HG03097 (cell line): Measurements from ENCODE around the gene HOXC12.

Source experiments
- ATAC-seq: cut with Tn5 transposase; IDR thresholded peaks from one replicate; pipeline ENCODE4 v1.9.1; 2021; ENCODE audit not compliant: unreplicated experiment, low FRiP score

HOXC12 gene

DNA sequence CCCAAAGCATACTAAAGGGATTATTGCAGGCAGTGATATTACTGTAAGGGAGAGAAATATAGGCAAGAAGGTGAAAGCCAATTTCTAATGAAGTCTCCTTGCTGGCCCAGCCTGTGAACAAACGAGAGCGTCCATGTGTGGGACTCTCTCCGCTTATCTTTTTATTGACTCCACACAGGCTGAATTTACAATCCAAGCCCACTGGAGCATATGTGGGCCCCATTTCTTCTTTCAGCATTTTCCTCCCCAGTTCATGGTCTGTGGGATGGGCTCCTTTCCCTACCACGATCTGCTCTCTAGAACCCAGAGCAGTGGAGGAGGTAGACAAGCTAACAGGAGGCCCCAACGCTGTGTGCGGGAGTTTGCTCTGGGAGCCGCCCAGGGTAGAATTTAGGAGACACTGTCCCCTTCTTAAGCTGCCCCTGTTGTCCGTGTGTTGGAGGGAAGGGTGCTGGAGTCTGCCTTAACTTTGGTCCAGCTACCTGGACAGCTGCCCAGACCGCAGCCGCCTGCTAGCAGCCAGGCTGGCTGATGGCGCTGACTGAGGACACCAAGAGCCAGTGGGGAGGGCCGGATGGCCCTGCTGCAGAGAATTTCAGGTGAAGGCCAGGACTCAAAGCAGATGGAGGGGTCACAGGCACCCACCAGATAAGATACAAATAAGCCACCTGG, 15.0 kb downstream of the HOXC12 start:
- no peak for ATAC-seq

DNA sequence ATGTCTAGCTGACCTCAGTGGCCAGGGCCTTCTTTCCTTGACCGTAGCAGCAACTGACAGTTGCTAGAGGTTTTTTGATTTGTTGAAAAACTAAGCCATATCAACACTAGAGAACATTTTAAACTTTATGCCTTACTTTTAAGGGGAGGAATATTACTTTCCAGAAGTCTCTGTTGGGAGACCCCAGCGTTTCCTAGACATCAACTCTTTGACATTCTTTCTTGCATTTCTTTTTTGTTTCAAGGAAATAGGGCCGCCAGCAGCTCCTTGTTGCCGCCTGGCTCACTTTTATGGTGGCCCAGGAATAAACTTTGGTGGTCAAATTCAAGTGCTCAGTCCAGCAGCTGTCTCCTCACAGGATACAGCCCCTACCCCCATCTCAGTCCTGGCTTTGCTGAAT, 15.7 kb downstream of the HOXC12 start:
- no peak for ATAC-seq

DNA sequence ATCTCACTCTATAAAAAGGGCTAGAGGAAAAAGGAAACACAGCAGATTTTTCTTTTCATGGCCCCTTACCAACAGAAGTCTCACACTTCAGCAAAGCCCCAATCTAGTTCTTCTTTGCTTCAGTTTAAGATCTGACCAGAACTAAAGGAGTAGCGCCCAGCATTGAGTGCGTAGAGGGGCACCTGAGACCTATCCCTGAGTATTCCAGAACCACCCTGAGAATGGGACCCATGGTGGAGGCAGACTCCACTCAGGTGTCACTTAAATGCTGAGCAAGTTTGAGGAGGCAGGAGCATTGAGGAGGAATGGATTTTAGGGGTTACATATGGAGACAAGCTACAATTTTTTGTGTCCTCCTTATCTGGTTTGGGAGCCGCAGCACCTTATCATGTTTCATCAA, 16.4 kb downstream of the HOXC12 start:
- ATAC-seq = no peak

DNA sequence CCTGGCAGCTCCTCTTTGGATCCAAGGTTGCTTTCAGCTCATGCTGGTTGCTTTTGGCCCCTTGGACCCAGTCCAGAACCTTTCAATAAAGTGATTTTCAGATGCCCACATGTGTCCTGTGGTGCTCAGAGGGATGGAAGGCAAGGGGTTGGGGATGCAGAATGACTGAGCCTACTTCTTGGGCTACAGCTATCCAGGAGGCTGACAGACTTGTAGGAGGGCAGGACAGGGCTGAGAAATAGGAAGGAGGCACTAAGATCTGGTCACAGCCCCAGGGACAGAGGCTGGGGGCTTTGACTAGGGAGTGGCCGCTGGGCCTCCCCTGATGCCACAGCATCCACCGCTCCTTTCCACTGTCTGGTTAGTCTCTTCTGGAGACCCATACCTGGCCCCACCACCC, 17.0 kb downstream of the HOXC12 start:
- ATAC-seq = no peak

DNA sequence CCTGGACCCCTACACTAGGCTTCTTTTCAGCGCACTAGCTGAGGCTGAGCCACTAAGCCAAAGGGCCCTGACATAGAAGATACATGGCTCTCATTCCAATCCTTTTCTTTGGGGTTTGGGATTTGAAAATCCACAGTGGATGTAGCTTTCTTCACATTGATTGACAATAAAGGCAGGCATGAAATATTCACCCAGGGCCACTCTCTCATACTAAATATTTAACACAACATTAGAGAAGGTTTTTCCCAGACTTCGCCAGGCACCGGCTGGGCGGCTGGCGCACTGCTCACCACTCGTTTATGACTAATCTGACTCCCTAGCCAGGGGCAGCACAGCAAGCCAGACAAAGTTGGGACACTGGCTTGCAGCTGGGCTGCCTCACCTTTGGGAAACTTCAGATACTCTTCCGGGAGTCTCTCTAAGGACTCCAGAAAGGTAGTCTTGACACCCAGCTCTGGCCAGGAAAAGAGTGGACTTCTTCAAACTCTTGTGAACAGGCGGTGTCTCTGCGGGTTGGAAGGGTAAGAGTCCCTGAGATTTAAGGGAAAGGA, 17.5 kb downstream of the HOXC12 start:
- no peak for ATAC-seq

DNA sequence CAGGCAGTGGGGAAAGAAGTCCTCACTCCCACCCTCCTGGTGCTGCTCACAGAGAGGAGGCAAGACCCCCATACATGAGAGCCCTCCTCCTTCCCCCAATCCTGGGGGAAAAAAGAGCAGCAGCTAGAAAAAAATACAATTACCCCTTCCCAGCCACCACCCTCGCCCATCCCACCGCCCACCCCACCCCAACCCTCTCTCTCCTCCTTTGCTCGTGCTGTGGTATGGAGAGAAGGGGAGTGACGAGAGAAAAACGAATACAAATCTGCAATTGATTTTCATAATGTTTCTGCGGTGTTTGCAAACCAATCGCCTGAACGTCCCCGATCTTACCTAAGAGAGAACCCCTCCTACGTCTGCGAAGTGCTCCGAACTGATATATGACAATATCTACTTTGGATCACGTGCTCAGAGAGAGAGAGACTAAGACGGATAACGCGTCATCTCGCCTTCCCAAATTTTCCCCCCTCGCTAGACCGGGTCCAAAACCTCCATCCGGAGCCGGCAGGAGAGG, 18.1 kb downstream of the HOXC12 start, which contains the start of gene HOXC11:
Gene HOXC11, plus strand, starts transcription at position 405 of the 514 bp plus-strand sequence. CDS start 116 bp downstream, outside the sequence.
- ATAC-seq = no peak

DNA sequence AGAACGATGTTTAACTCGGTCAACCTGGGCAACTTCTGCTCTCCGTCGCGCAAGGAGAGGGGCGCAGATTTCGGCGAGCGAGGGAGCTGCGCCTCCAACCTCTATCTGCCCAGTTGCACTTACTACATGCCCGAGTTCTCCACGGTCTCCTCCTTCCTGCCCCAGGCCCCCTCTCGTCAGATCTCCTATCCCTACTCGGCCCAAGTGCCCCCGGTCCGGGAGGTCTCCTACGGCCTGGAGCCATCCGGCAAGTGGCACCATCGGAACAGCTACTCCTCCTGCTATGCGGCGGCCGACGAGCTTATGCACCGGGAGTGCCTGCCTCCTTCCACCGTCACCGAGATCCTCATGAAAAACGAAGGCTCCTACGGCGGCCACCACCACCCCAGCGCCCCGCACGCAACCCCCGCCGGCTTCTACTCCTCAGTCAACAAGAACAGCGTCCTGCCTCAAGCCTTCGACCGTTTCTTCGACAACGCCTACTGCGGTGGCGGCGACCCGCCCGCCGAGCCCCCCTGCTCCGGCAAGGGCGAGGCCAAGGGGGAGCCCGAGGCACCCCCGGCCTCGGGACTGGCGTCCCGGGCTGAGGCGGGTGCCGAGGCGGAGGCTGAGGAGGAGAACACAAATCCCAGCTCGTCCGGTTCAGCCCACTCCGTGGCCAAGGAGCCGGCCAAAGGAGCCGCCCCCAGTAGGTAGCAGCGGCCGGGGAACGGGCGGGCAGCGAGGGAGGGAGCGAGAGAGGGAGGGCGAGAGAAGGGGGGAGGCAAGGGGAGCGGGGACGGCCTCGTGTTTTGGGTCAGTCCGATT, 18.7 kb downstream of the HOXC12 start:
- ATAC-seq = no peak

DNA sequence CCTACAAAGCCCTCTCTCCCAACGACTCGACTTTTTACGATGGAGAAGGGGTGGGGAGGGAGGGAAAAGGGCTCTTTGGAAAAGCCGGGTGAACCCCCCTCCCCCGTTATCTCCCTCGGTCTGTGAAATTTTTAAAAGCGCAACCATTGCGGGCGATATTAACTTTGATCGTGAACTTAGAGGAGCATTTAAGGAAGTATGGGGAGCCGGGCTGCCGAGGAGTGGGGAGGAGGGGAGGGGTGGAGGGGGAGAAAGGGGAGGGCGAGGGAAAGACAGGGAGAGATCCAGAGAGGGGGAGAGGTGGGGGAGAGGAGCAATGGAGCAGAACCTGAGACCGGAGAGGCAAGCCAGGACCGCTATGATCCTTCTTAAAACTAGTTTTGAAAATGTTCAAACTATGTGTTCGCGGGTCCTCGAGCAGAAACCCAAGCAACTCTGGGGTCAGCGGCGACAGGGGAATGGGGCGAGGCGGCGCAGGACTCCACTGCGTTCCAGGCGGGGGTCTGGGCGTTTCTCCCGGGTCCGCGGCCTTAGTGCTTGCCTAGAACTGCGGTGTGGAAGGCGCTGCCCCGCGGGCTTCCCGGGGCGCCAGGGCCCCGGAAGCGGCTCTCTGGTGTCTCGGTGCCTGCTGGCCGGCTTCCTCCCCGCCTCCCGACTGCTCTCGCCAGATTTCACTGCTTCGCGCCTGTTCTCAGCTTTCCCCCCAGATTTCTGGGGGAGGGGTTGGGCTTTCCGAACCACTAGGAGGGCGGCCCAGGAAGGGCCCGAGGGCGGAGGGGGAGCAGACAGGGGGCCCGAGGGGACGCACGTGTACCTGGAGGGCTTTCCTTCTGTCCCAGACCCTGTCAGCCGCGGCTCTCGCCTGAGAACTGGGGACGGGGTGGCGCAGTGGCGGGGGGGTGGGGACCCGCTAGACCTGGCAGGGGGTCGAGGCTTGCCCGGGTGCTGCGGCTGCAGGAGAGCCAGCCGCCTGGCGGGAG, 19.7 kb downstream of the HOXC12 start, which contains the start of gene HOTAIR:
Gene HOTAIR, minus strand, starts transcription at position 871 of the 980 bp plus-strand sequence.
- ATAC-seq = no peak

DNA sequence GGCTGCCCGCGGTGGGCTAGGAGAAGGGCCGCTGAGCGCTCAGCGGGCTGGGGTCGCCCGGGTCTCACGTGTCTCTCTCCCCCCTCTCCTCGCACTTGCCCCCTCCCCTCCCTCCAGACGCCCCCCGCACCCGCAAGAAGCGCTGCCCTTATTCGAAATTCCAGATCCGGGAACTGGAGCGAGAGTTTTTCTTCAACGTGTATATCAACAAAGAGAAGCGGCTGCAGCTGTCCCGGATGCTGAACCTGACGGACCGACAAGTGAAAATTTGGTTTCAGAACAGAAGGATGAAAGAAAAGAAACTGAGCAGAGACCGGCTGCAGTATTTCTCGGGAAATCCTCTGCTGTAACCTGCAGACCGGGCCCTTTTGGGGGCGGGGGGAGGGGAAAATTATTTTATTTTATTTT, 20.4 kb downstream of the HOXC12 start:
- ATAC-seq = no peak

DNA sequence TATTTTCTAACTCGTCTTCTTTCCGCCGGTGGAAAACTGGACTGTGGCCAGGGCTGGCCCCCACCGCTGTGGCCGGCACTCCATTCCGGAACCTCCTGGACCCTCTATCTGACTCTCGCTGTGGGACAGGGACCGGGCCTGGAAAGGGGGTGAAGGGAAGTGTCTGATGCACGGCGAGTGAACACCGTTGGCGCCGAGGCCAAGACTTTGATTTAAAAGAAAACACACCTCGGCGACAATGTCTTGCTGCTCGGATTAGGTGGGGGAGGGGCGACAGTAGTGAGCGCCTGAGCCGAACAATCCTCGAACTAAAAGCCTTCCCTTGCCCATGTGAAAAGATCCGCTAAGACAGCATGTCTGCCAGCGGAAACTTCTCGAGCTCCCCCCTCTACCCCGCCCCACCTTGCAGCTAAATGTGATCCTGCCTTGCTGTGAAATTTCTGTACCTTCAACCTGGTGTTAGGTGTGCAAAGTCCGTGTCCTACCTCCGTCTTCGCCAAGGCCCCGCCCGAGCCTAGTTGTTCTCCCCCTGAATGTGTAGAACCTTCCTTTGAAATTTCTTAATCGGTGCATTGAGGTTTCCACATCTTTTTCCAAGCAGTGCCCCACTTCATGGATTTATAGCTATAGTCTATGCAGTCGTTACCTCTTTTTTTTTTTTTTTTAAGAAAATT, 20.9 kb downstream of the HOXC12 start:
- no peak for ATAC-seq

DNA sequence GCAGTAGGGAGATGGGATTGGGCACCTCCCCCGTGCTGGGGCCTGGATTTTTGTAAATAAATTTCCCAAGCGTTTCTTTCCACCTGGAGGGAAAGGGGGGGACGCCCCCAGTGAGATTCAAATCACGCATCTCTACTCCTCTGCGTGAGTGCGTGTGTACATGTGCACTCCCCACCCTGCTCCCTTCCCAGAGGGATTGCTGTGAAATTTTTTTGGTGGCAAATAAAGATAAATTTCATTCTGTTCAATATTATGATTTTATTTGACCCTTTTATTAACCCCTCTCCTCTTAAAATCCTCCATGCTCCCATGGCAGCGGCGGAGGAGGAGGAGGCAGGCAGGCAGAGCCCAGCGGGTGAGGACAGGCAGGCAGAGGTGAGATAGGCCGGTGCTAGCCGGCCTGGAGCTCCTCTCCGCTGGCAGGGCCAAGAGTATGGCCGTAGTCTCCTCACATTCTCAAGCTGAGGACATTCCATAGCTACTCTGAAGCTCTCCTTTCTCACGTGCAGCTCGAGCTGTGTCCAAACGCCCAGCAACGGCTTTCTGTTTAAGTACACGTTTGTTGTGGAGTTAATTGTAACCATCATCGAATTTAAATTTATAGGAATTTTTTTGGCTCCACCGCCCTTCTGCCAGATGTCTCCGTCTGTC, 21.6 kb downstream of the HOXC12 start:
- ATAC-seq = no peak

DNA sequence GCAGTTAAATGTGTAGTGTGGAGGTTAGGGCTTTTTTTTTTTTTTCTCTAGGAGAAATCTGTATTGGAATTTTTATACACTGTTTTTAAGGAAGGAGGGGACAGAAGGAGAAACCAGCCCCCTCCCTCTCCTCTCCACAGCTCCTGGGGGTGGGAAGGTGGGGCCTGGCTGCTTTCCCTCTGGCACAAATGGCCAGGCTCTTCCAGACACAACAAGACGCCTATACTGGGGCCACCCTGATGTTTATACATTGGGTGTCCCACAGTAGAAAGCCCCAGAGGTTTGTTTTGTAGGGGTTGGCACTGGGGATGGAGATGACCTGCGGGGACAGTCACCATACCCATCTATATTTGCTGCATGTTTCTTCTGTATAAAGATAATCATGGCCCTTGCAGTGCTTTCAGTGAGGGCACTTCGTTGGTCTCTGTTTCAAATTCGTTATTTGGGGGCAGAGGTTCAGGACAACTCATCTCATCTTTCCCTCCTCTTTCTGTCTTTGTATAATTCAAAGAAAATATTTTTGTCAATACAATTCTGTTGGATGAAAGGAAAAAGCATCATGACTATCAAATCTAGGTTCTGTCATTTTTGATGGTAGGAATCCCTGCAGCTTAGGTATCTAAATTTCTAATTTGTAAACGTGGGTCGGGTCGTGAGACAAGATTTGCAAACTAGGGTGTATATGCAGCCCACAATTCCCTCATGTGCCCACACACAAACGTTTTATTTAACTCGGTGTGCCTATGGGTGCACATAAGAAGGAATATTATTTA, 22.3 kb downstream of the HOXC12 start:
- no peak for ATAC-seq

DNA sequence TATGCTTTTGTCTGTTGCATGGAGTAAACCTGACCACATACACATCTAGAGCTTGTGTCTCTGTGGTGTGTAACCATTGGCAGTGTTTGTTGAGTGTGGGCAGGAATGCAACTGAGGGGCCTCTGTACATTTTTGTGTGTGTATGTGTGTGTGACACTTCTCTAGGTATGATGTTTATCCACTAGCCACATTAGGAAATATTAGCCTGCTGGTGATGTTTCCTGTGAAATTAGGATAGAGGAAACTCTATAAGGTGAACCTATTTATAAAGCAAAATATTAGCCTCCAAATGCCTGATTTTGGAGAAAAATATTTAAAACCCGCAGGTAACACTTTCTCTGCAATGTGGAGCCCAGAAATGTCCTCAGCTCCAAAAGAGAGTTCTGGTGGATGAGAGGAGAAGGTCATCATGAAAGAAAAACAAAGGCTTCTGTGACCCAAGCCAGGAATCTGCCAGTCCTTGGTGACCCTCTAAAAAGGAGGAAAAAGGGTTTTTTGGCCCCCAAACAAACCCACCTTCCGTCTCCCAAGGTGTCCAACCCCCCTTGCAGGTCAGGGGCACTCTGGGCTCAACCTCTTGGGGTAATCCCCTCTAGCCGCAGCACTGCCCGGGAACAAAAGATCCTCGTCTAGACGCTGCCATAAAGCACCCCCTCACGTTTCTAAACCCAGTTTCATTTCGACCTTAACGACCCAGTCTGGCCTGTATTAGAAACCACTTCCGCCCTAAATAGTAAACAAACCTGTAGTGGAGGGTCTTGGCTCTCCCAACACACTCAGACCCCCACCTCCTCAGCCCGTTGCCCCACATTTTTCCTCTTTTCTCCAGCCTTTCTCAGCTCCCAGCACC, 23.1 kb downstream of the HOXC12 start:
- no peak for ATAC-seq

DNA sequence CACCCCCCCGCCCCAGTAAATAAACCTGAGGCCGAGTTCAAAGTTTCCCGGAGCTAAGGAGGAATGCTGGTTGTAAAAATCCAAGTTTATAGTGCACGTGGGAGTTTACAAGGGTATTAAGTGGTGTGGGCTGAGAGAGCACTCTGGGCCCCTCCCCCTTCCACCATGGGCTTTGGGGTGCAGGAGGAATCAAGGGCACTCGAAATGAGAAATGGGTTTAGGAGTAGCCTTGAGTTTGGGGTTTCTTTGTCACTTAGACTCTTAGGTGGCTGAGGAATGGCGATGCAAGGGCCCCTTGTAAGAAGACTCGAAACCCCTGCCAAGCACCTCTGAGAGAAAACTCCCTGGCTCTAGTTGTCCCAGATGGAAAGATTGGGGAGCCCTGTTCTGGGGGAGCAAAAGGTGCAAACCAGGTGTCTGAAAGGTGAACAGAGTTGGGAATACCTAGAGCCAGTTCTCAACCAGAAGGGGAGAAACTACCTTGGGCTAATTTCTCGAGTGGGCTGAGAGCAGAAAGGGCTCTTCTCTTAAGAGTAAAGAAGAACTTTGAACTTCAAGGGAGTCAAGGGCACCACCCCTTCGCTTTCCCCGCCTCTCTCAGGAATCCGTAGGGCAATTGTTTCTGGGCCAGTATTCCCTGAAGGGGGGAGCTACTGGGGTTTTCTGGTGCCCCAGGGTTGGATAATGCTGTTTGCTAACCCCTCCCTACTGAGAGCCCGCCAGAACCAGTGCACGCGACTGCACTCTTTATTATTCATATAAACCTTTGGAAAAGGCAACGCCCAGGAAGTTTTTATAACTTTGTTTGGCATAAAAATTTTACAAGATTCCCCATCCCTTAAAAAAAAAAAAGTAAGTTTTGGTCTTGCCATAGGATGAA, 24.0 kb downstream of the HOXC12 start:
- ATAC-seq = no peak

DNA sequence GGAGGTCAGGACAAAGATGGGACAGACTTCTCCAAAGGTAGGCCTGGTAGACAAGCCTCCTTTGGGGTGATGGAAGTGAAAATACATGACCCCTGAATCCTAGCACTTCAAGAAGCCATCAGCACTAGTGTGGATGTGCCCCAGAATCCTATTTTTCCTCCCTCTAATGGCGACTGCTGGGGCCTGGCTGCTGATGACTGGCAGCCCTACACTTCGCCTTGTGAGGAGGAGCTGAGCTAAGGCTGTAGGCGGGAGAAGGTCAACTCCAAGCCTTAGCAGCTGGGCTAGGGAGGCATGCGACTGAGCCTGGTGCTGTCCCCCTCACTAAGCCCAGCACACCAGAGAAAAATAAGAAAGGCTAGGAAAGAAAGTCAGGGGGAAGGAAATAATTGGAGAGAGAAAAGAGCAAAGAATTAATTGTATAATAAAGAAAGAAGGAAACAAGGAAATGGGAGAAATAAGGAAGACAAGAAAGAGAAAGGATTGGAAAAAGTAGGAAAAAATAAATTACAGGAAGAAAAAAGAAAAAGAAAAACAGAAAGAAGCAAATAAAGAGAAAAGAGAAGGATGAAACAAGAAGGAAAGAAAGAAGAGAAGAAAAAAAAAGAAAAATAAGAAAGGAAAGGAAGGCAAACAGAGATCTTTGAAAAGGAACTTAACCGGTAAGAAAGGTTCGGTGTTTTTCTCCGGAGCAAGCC, 25.6 kb downstream of the HOXC12 start:
- no peak for ATAC-seq
